ENCODE measurements around the gene TMEM17. TPM values are rescaled to one million over a fixed set of nuclear protein-coding genes. Genes with fewer than 3 reads are reported as not detected.

TMEM17 gene
- total and polyA plus RNA-seq, 2 donors (not counting 3 experiments of a cell fraction or from before 2014, with no cell fraction given), result 0.91 to 2.0 TPM

DNA sequence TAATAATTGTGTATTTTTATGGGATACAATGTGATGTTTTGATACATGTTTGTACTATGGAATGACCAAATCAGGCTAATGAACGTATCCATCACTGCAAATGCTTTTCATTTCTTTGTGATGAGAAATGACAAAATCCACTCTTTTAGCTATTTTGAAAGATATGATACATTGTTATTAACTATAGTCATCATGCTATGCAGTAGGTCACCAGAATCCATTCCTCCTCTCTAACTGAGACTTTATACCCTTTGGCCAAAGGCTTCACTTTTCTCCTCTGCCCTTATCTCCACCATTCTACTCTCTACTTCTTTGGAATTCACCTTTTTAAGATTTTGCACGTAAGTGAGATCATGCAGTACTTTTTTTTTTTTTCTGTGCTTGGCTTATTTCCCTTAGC lies 44.5 kb upstream of the TMEM17 start:
- TF ChIP-seq POLR2A (IDR thresholded peaks at IDR 0.05; ENCODE audit: low read depth, low read length) (no peak), JUN (IDR thresholded peaks at IDR 0.05; ENCODE audit: borderline replicate concordance, insufficient read depth, insufficient read length, low read depth) (no peak), FOS (IDR thresholded peaks at IDR 0.05; ENCODE audit: borderline replicate concordance, insufficient read depth, low read length) (no peak), POLR2AphosphoS5 (IDR thresholded peaks at IDR 0.05; ENCODE audit: insufficient read depth, low read depth, low read length) (no peak), EZH2 (IDR thresholded peaks at IDR 0.05; ENCODE audit: borderline replicate concordance, low read depth, low read length, severe bottlenecking) (no peak), GATA2 (IDR thresholded peaks at IDR 0.05; ENCODE audit: insufficient read depth, insufficient read length, low read depth, low read length) (no peak), MYC (IDR thresholded peaks at IDR 0.05; ENCODE audit: low read depth, low read length) (no peak)
- TF ChIP-seq, protein P1, sequence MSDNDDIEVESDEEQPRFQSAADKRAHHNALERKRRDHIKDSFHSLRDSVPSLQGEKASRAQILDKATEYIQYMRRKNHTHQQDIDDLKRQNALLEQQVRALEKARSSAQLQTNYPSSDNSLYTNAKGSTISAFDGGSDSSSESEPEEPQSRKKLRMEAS (IDR thresholded peaks at IDR 0.05; ENCODE audit: insufficient read depth, insufficient read length), result no peak
- TF ChIP-seq, protein P2, sequence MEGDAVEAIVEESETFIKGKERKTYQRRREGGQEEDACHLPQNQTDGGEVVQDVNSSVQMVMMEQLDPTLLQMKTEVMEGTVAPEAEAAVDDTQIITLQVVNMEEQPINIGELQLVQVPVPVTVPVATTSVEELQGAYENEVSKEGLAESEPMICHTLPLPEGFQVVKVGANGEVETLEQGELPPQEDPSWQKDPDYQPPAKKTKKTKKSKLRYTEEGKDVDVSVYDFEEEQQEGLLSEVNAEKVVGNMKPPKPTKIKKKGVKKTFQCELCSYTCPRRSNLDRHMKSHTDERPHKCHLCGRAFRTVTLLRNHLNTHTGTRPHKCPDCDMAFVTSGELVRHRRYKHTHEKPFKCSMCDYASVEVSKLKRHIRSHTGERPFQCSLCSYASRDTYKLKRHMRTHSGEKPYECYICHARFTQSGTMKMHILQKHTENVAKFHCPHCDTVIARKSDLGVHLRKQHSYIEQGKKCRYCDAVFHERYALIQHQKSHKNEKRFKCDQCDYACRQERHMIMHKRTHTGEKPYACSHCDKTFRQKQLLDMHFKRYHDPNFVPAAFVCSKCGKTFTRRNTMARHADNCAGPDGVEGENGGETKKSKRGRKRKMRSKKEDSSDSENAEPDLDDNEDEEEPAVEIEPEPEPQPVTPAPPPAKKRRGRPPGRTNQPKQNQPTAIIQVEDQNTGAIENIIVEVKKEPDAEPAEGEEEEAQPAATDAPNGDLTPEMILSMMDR (IDR thresholded peaks at IDR 0.05; ENCODE audit: extremely low read depth in 1 of 2, insufficient read depth in 1 of 2, low read depth in 1 of 2, low read length in 2 of 2), result no peak
- no TSS peak for BruUV-seq (replicated peaks)
- dilution Hi-C loops (cut with MboI; ENCODE audit: extremely low pct_ligation_motif_present, low sequenced_read_pairs), result no loop called here
- H3K27ac ChIP-seq (ENCODE audit: insufficient read depth, low read depth, low read length), result no peak overlapping the region
- H3K9ac ChIP-seq (replicated peaks; ENCODE audit: extremely low read depth, insufficient read depth, low read length), result no peak overlapping the region
- no peak overlapping the region for H3K4me3 ChIP-seq (replicated peaks in 1 of 3; ENCODE audit: insufficient read depth in 1 of 3, low read depth in 1 of 3, low read length in 3 of 3)
- H4K20me1 ChIP-seq (replicated peaks; ENCODE audit: control insufficient read depth, extremely low read depth, insufficient read depth, low read length), result no peaks in the 10 kb centered on the region
- FAIRE-seq (no peak), DNase-seq (ENCODE audit: low read depth, low spot score) (no peak)
- H2AFZ ChIP-seq (ENCODE audit: low read depth, low read length), result no peak overlapping the region
- intact Hi-C loops (cut with micrococcal nuclease), result no loop called here
- H3K27me3 ChIP-seq (ENCODE audit: control insufficient read depth in 2 of 2, insufficient read depth in 2 of 2, low read length in 2 of 2), result no peaks in the 10 kb centered on the region
- H3K4me1 ChIP-seq (ENCODE audit: control insufficient read depth, extremely low read depth, insufficient read depth, low read length), result no peaks in the 10 kb centered on the region
- CTCF ChIA-PET, result no interaction called here
- no peaks in the 10 kb centered on the region for H3K79me2 ChIP-seq (ENCODE audit: control insufficient read depth, insufficient read depth, low read length)
- H3K9me3 ChIP-seq (replicated peaks; ENCODE audit: control insufficient read depth, insufficient read depth, low read length), result no peaks in the 10 kb centered on the region
- POLR2A ChIA-PET, result no interaction called here
- no peak overlapping the region for H3K4me2 ChIP-seq (ENCODE audit: insufficient read depth, low read length)
- H3K9me1 ChIP-seq (replicated peaks; ENCODE audit: control insufficient read depth, extremely low read depth, insufficient read depth, low read length), result no peaks in the 10 kb centered on the region
- H3K36me3 ChIP-seq (ENCODE audit: control insufficient read depth in 2 of 2, extremely low read depth in 1 of 2, insufficient read depth in 2 of 2, low read length in 2 of 2), result no peaks in the 10 kb centered on the region
